Measurements from ENCODE around the gene WDR88.
"Not testable (repeated sequence)": the region's sequence is repeated elsewhere in the genome, so short reads cannot be mapped to it uniquely, and the experiment has no call there.

Gene WDR88

GRCh38 chr19:33132021-33132420, at the start of gene WDR88:
TSS of gene WDR88 (plus strand) at chr19:33132114. CDS start at chr19:33132170, 56 bp downstream.
- DNase-seq (ENCODE audit: low read depth) = no peak

- DNase-seq (ENCODE audit: low read depth) = no peak
These were observed 46.3 kb upstream of the WDR88 start for GRCh38 chr19:33085570-33086128.

DNA sequence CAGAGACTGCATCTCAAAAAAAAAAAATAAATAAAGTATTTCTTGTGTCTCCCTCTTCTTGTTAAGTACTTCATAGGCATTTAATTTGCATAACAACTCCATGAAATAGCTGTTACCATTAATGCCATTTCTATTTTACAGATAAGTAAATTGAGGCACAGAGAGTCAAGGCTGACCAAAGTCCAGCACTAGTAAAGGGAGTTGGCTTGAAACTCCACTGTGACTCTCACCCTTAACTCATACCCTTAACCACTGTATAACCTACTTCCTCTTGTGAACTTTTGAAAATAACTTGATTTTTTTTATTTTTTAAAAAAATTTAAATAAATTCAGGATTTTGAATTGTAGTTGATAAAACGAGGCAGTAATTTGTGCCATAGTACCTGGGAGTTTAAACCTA, 45.0 kb upstream of the WDR88 start:
- no peak for DNase-seq (ENCODE audit: low read depth)

GRCh38 chr19:33089010-33089409, 42.9 kb upstream of the WDR88 start:
- no peak for DNase-seq (ENCODE audit: low read depth)

DNA sequence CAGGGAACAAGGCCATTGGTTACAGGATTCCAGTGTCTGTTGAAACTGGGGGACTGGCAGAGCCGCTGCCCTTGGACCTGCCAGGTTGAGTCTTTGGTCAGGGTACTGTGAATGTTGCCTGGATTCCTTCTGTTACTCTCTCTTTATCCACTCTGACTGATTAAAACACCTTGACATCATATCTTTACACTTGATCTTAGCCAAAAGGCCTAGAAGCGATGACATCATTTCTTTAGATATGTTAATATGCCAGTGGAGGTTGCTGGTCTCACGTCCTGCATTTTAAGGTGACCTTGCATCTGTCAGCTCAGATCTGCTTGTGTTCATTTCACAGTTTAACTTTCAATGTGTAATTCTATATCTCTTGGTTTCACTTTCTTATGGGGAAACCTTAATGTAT, 41.7 kb upstream of the WDR88 start:
- DNase-seq (ENCODE audit: low read depth) = no peak

GRCh38 chr19:33093420-33094210, 38.3 kb upstream of the WDR88 start:
- DNase-seq (ENCODE audit: low read depth) = no peak

- DNase-seq (ENCODE audit: low read depth) = no peak
These were observed 37.4 kb upstream of the WDR88 start for GRCh38 chr19:33094436-33095067.

DNA sequence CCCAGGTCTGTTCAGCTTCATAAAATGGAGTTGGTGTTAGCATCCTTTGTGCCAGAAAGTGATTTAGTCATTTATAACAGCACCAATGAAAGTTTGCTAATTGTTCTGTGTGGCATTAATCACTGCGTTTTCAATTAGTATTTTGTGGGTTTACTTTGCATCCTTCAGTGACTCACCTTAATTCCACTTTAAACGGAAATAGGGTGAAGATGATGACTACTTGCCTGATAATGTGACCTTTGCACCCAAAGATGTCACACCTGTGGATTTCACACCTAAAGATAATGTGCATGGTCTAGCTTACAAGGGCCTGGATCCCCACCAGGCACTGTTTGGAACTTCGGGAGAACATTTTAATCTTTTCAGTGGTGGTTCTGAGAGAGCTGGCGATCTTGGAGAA, 35.9 kb upstream of the WDR88 start:
- no peak for DNase-seq (ENCODE audit: low read depth)

DNA sequence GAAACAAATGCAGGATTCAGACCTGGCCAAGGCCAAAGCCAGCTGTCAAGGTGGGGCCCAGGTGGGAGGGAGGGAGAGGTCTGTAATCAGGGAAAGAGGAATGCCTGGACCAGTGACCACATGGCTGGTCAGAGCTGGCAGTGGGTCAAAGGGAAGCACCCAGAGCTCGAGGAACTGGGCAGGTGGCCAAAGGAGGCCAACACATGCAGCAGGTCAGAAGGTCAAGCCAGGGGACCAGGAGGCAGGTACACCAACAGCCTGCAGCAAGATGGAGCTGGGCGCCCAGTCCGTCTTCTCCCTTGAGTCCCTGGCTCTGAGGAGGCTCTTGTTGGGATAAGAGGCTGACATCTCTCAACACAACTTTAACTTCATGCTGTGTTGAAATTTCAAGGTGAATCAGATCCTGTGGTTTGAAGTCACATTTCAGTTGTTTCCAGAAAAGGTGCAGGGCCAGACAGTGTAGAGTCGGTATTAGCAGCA, 33.8 kb upstream of the WDR88 start:
- no peak for DNase-seq (ENCODE audit: low read depth)

DNA sequence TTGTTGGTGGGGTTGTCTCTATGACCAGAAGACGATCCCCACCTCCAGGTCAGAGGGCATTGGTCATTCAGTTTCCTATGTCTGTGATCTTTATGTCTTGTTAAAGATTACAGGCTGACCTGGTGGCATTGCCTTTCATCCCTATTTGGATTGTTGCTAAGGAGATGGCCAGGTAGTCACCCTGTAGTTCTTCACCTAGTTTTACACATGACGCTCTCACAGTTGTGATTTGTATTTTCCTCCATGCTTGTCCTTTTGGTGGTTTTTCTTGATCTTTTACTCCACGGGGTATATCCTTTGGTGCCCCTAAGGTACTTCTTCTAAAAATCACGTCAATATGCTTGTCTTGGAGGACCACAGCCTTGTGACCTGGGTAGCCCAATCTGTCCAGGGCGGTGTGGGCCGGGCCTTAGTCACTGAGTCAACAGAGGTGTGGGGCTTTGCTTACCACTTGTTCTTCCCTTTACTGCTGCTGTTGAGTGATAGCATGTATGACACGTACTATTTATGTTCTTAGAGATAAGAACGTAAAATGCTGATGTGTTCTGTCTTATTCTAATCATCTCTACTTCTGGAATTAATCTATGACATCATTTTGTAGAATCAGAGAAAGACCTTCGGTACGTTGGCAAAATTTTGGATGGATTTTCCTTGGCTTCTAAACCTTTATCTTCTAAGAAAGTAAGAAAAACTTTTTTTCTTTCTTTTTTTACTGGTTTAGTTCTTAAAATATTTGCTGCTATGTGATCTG, 30.8 kb upstream of the WDR88 start:
- no peak for DNase-seq (ENCODE audit: low read depth)

DNA sequence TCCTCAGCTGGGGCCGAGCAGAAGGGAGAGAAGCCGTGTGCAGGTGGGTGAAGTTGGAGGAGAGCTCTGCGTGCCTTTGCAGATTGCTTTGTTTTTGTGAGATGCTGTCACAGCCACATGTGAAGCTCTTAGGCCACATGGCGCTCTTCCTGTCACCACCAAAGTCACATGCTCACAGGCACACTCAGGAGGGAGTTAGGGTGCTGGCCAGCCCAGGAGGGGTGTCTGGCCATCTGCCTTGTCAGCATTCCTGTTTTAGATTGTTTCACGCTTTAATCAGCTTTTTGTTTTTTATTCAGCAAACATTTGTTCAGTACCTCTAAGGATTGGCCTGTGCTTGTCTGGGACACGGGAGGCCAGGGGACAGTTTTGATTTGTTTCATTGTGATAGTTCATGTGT, 29.0 kb upstream of the WDR88 start:
- DNase-seq (ENCODE audit: low read depth) = no peak

GRCh38 chr19:33108161-33108560, 23.8 kb upstream of the WDR88 start:
- DNase-seq (ENCODE audit: low read depth) = no peak

GRCh38 chr19:33110137-33110910, 21.6 kb upstream of the WDR88 start:
- no peak for DNase-seq (ENCODE audit: low read depth)

DNA sequence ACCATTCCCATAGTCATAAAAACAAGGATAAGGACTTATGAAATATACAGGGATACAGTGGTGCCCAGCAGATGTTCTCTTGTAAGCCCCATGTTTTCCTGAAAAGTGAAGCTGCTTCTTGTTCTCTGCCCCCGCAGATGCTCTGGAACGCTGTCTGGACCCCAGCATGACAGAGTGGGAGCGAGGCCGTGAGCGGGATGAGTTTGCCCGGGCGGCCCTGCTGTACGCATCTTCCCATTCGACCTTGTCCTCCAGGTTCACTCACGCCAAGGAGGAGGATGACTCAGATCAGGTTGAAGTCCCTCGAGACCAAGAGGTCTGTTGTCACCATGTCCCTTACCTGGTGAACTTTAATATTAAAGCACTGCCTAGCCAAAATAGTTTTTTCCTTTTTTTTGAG, 20.3 kb upstream of the WDR88 start:
- no peak for DNase-seq (ENCODE audit: low read depth)

GRCh38 chr19:33114312-33114711, 17.6 kb upstream of the WDR88 start:
- no peak for DNase-seq (ENCODE audit: low read depth)

DNA sequence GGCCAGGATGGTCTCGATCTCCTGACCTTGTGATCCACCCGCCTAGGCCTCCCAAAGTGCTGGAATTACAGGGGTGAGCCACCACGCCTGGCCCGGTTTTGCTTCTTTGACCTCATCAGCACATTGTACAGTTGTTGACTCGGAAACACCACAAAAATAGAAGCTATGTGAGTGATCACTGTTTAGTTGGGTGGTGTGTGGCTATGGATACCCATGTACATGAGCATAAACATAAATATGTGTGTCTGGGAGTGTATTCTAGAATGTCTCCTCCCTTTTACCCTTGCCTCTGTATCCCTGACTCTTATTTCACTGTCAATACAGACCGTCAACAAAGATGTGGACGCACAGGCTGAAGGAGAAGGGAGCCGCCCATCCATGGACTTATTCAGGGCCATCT, 14.4 kb upstream of the WDR88 start:
- no peak for DNase-seq (ENCODE audit: low read depth)

- no peak for DNase-seq (ENCODE audit: low read depth)
These were observed 13.3 kb upstream of the WDR88 start for GRCh38 chr19:33118643-33119042.

DNA sequence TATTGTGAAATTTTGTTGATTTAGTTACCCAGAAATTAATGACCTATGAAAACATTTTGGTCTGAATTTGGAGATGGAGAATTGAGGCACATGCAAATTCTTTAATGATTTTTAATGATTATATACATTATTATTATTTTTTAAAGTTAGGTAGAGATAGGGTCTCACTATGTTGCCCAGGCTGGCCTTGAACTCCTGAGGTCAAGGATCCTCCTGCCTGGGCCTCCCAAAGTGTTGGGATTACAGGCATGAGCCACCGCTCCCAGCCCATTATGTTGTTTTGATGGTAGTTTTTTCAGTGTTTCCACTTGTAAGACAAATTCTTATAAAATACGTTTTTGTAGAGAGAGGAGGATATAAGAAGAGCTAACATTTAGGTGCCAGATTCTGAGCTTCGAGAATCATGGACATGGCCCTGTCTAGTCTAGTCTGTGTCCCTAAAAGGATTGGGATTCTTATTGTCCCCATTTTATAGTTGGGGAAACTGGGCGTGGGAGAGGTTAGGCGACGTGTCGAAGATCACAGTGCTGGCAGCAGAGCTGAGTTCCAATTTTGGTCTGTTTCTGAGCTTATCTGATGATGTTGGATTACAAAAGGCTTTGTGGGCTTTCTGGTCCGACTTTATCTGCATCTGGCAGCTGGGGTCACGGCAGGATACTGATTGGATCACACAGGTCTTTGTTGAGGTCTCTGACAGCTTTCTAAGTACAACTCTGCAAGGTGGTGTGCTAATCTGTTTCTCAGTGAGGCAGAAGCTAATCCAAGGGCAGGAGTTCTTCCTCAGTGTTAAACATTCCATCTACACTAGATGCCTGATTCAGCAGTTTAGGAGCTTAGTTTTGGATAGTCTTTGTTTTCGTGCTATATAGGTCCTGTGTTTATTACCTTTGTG, 7.5 kb upstream of the WDR88 start:
- DNase-seq (ENCODE audit: low read depth) = no peak

DNA sequence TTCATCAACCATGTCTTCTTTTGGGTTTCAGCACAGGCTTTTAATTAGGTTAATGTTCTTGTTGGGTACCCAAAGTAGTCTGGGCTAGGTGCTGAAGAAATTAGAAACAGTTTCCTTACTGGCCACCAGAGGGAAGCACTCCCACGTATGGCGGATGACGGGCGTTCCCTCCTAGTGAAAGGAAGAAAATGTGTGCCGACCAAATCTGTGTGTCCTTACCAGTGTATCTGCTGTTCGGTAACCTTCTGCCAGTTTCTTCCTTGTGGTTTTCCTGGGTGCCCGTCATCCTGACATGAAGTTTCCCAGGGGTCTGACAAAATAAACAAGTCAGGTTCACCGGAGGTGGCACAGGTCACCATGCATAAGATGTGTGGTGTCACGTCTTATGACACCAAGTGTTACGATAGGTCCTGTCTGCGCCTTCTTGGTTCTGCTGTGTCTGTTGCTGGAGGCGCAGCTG, 6.0 kb upstream of the WDR88 start:
- DNase-seq (ENCODE audit: low read depth) = peak; percentile 19

GRCh38 chr19:33126712-33127111, 5.2 kb upstream of the WDR88 start:
- DNase-seq (ENCODE audit: low read depth) = not testable (repeated sequence)

DNA sequence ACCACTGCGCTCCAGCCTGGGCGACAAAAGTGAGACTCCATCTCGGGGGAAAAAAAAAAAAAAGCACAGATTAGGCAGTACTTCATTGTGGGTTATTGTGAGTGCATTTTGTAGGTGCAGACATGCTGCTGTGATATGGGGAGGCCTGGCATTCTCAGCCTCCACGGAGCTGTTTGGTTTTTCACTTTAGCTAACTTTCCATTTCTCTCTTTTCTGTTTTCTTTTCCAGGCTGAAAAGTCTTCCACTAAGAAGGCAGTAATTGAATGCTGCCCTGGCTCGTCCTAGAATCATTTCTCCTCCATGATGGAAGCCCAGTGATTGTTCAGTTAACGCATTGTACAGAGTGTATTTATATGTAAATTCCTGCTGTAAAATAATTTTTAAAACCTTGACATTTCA, 2.0 kb upstream of the WDR88 start:
- no peak for DNase-seq (ENCODE audit: low read depth)

Data from stimulated activated CD8-positive, alpha-beta memory T cell treated with anti-CD3 and anti-CD28 coated beads, Interleukin-7, amount 100 ng/mL, for 24 hours (primary cell).